ENCODE results near the gene REV3L. TPM values are rescaled to one million over a fixed set of nuclear protein-coding genes. Genes with fewer than 3 reads are reported as not detected.

REV3L gene
- total RNA-seq, 2 experiments from 2014 or later: 20.1 to 27.6 TPM

- H3K4me1 Mint-ChIP-seq (ENCODE audit: low read depth): peaks cover 30% of the 10 kb centered on the region
- POLR2A ChIA-PET: no interaction called here
Observed at GRCh38 chr6:111410371-111410770, 72.6 kb downstream of the REV3L start.

GRCh38 chr6:111409430-111409829 lies 73.6 kb downstream of the REV3L start:
- Mint-ChIP-seq H3K27ac (no peak overlapping the region), H3K4me3 (no peak overlapping the region), H3K4me1 (ENCODE audit: low read depth) (peaks cover 30% of the 10 kb centered on the region), H3K27me3 (no peaks in the 10 kb centered on the region), H3K9me3 (no peaks in the 10 kb centered on the region), H3K36me3 (ENCODE audit: low read depth) (peaks cover 26% of the 10 kb centered on the region)
- ChIA-PET CTCF (no interaction called here), POLR2A (no interaction called here)
- no peak for TF ChIP-seq CTCF (IDR thresholded peaks at IDR 0.05)
- ATAC-seq (peak; percentile 56), DNase-seq (no peak)
- intact Hi-C loops (cut with micrococcal nuclease): no loop called here

More at GRCh38 chr6:111410371-111410770, 72.6 kb downstream of the REV3L start:
- Mint-ChIP-seq H3K27me3 (no peaks in the 10 kb centered on the region), H3K4me3 (no peak overlapping the region), H3K36me3 (ENCODE audit: low read depth) (peaks cover 22% of the 10 kb centered on the region), H3K9me3 (no peaks in the 10 kb centered on the region), H3K27ac (no peak overlapping the region)
- CTCF ChIA-PET: interaction anchor here (1.1 kb wide), 1 partner anchor 151 kb away, joined by 3 read pairs; a partner anchor contains a TSS
- intact Hi-C loops (cut with micrococcal nuclease): no loop called here
- no peak for ATAC-seq
- no peak for DNase-seq
- TF ChIP-seq CTCF (IDR thresholded peaks at IDR 0.05): no peak

- TF ChIP-seq CTCF (IDR thresholded peaks at IDR 0.05): no peak
- DNase-seq (no peak), ATAC-seq (no peak)
- H3K4me3 Mint-ChIP-seq: no peak overlapping the region
- H3K9me3 Mint-ChIP-seq: no peaks in the 10 kb centered on the region
- intact Hi-C loops (cut with micrococcal nuclease): no loop called here
- no peak overlapping the region for H3K27ac Mint-ChIP-seq
- POLR2A ChIA-PET: interaction anchor here (0.6 kb wide), 1 partner anchor 279 kb away, joined by 4 read pairs; no protein-coding TSS in a partner anchor
- H3K4me1 Mint-ChIP-seq (ENCODE audit: low read depth): peaks cover 30% of the 10 kb centered on the region
- CTCF ChIA-PET: no interaction called here
- H3K27me3 Mint-ChIP-seq: no peaks in the 10 kb centered on the region
- H3K36me3 Mint-ChIP-seq (ENCODE audit: low read depth): peaks cover 36% of the 10 kb centered on the region
Observed at GRCh38 chr6:111407686-111408085, 75.3 kb downstream of the REV3L start.

- Mint-ChIP-seq H3K4me3 (no peak overlapping the region), H3K9me3 (no peaks in the 10 kb centered on the region), H3K27ac (peak overlapping the region; percentile 67), H3K36me3 (ENCODE audit: low read depth) (peaks cover 32% of the 10 kb centered on the region), H3K4me1 (ENCODE audit: low read depth) (peaks cover 30% of the 10 kb centered on the region), H3K27me3 (no peaks in the 10 kb centered on the region)
- DNase-seq (no peak), ATAC-seq (peak; percentile 92)
- CTCF ChIA-PET: no interaction called here
- TF ChIP-seq CTCF (IDR thresholded peaks at IDR 0.05): no peak
- POLR2A ChIA-PET: no interaction called here
- intact Hi-C loops (cut with micrococcal nuclease): no loop called here
Observed at GRCh38 chr6:111406200-111406721, 76.8 kb downstream of the REV3L start.

GRCh38 chr6:111403388-111403787 lies 79.6 kb downstream of the REV3L start:
- peaks cover 37% of the 10 kb centered on the region for H3K36me3 Mint-ChIP-seq (ENCODE audit: low read depth)
- POLR2A ChIA-PET: no interaction called here
- ATAC-seq (no peak), DNase-seq (no peak)
- CTCF ChIA-PET: no interaction called here
- H3K27ac Mint-ChIP-seq: no peak overlapping the region
- TF ChIP-seq CTCF (IDR thresholded peaks at IDR 0.05): no peak
- no peak overlapping the region for H3K4me3 Mint-ChIP-seq
- peaks cover 15% of the 10 kb centered on the region for H3K4me1 Mint-ChIP-seq (ENCODE audit: low read depth)
- no peaks in the 10 kb centered on the region for H3K27me3 Mint-ChIP-seq
- intact Hi-C loops (cut with micrococcal nuclease): no loop called here
- no peaks in the 10 kb centered on the region for H3K9me3 Mint-ChIP-seq

Data from activated CD8-positive, alpha-beta T cell treated with anti-CD3 and anti-CD28 coated beads for 36 hours (primary cell).